ENCODE results near the gene SOD3.

DNA sequence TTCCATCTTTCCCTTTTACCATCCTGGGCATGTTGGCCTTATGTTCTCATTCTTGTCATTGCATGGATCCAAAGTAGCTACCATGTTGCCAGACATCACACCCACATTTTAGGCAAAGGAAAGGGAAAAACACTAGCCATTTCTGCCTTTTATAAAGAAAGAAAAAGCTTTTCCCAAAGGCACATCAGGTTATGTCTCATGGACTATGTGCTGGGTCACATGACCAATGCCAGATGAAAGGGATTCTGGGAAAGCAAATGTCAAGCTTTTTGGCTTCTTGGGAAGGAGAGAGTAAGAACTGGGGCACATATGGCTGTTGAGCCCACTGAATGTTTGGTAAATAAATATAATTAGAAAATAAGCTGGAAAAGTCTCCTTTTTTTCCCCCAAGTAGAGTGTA is 4.3 kb upstream of the SOD3 start:
- TF ChIP-seq, protein P1, sequence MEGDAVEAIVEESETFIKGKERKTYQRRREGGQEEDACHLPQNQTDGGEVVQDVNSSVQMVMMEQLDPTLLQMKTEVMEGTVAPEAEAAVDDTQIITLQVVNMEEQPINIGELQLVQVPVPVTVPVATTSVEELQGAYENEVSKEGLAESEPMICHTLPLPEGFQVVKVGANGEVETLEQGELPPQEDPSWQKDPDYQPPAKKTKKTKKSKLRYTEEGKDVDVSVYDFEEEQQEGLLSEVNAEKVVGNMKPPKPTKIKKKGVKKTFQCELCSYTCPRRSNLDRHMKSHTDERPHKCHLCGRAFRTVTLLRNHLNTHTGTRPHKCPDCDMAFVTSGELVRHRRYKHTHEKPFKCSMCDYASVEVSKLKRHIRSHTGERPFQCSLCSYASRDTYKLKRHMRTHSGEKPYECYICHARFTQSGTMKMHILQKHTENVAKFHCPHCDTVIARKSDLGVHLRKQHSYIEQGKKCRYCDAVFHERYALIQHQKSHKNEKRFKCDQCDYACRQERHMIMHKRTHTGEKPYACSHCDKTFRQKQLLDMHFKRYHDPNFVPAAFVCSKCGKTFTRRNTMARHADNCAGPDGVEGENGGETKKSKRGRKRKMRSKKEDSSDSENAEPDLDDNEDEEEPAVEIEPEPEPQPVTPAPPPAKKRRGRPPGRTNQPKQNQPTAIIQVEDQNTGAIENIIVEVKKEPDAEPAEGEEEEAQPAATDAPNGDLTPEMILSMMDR (IDR thresholded peaks at IDR 0.05): no peak
- no peak for TF ChIP-seq POLR2AphosphoS5 (IDR thresholded peaks at IDR 0.05)
- TF ChIP-seq POLR2A (IDR thresholded peaks at IDR 0.05): no peak
